Medulla oblongata (tissue), 1 donor: ENCODE measurements around the gene ARL4A.
"Not testable (repeated sequence)": the region's sequence is repeated elsewhere in the genome, so short reads cannot be mapped to it uniquely, and the experiment has no call there.

ENCODE experiments used
- DNase-seq: peaks from one replicate; pipeline ENCODE4 v3.0.0-alpha.2; 2015; ENCODE audit errors: extremely low spot score

The ARL4A gene

GRCh38 chr7:12686891-12687717, at the start of gene ARL4A:
ARL4A (plus strand) TSS chr7:12687633; CDS start chr7:12688255, 622 bp downstream.
- peak; percentile 99 for DNase-seq

DNA sequence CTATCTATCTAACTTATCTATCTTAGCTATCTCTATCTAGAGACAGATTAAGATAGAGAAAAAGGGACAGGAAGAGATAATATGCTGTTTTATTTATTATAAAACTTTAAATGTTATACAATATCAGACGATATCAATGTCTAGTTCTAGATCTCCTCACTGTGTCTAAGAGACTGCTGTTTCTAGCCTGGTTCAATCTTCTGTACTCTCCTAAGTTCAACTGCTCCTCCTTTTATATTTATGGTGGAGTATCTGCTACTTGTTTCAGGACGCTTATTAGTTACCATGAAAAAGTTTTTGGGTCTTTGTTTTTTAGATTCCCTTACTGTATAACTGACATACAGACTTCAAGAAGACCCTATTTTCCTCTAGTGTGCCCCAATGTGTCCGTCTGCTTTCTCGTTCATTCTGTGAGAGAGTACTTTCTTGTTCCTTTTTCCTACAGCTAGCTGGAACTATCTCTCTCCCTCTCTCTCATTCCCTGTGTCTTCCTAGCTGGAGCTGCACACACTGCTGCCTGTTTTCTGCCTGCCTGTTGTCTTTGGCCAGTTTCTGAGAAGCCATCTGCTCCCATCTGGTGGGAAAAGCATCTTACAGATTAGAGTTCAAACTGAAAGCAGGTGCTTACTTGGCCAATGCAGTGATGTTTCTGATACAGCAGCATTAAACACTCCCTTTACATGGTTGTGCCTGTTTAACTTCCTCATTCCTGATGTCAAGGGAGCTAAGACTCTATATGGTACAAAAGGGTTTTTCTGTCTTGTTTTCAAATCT, 49.4 kb upstream of the ARL4A start:
- peak; percentile 28 for DNase-seq

GRCh38 chr7:12638851-12639456, 48.5 kb upstream of the ARL4A start:
- DNase-seq, result peak; percentile 63

- no peak for DNase-seq
These were observed 46.9 kb upstream of the ARL4A start for GRCh38 chr7:12640299-12641096.

- DNase-seq, result no peak
These were observed 46.2 kb upstream of the ARL4A start for GRCh38 chr7:12641196-12641595.

GRCh38 chr7:12642508-12642907, 44.9 kb upstream of the ARL4A start:
- DNase-seq, result no peak

DNA sequence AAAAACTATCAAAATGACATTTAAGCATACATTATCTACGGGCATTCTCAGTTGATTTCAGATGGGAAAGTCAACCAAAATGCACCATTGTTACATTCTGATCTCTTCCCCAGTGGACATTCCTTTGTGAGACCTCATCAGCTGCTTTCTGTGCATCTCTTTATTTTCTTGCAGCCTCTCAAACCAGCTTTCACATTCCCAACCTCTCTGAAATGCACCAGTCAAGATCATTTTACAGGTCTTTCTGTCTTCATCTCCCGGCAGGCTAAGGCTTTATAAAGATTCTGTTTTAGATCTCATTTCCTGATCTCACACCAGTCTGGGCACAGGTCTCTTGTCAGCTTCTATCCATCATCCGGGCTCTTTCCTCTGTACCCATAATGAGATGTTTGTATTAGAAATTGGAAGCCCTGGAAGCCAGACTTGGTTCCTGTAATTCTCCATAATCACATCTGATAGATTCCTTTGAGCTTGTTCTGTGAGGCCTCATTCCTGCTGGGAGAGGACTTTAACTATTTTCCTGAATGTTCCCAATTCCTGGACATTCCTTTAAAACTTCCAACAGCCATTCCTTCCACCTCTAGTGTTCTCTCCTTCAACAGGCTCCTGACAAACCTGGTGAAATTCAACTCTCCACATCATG, 44.3 kb upstream of the ARL4A start:
- DNase-seq, result no peak

- DNase-seq, result peak; percentile 36
These were observed 43.8 kb upstream of the ARL4A start for GRCh38 chr7:12643644-12644043.

- not testable (repeated sequence) for DNase-seq
These were observed 42.2 kb upstream of the ARL4A start for GRCh38 chr7:12645212-12645611.

DNA sequence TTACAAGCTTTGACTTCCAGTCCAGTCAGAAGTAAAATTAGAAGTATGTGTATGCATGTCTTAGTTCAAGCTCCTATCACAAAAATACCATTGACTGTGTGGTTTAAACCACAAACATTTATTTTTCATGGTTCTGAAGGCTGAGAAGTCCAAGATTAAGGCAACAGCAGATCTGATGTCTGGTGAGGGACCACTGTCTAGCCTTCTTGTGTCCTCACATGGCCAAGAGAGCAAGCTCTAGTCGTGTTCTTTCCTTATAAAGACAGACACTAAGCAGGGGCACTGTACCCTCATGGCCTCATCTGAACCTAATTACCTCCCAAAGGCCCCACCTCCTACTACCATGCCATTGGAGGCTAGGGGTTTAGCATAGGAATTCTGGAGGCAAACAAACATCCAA, 41.3 kb upstream of the ARL4A start:
- no peak for DNase-seq

GRCh38 chr7:12647364-12648219, 39.8 kb upstream of the ARL4A start:
- DNase-seq, result no peak

DNA sequence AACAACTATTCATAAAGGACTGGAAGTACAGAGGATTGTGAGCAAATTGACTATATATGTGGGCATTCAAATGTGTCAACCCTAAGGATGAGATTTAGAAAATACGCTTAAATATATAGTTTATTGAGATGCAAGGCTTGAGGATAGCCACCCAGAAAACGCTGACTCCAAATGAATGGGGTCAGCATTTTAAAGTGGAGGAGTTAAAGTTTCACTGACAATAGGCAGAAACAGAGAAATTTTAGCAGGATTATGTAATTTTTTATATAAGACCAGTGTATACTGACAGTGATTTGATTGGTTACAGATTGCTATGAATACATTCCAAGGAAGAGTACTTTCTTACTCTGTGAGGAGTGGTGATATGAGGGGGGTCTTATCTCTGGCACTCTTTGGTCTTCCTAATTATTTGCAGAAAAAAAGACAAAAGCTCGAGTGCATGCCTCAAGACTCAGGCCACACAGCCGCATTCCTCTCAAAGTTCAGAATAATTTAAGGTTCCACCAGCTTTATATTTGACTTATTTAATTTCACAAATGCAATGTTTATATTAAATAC, 38.6 kb upstream of the ARL4A start:
- DNase-seq, result no peak

DNA sequence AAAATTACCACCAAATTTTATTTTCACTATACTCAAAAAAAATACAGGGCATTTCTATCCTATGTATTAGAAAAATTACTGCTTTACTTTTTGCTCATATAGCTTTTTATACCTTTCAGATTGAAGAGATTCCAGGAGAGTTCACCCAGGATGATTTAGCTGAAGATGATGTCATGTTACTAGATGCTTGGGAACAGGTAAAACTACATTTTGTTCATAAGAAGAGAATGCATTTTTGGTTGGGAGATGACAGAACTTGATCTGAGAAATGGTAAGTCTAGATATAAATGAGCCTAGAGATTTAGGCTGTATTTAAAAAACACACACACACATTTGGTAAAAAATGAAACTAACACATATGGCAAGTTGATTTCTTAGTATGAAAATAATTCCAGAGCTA, 38.1 kb upstream of the ARL4A start:
- DNase-seq, result no peak

GRCh38 chr7:12650080-12650479, 37.4 kb upstream of the ARL4A start:
- DNase-seq, result no peak

DNA sequence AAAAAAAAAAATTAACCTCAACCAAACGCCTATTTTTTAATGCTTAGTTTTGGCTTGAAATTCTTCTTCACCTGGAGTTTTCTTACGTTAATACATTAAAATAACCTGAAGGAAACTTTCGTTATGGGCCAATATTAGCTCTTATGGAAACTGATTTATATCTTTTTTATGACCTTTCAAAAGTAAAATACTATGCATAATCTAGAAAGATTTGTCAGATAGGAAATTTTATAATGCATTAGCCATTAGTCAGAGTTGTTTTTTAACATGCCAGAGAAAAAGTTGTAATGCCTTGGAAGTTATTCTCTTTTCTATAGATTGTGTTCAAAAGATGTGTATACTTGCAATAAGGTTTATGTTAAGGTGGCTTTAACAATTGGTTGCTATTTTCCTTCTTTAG, 34.3 kb upstream of the ARL4A start:
- DNase-seq, result no peak

DNA sequence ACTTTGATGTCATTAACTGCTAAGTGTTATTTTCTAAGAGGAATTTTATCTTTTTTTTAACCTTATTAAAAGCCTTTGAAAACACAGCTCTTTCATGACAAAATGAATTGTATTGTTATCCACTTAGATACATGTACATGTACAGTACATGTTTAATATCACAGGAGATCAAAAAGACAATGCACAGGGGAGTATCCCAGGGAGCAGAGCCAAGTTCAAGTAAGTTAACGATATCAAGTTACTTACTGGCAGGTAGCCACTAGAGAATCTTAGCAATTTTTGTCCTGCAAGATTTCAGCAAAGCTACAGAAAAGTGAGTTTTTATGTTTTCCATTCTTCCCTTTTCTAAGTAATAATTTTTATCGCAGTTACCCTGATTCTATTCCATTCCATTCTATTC, 33.9 kb upstream of the ARL4A start:
- no peak for DNase-seq

- DNase-seq, result no peak
These were observed 32.3 kb upstream of the ARL4A start for GRCh38 chr7:12655161-12655560.

DNA sequence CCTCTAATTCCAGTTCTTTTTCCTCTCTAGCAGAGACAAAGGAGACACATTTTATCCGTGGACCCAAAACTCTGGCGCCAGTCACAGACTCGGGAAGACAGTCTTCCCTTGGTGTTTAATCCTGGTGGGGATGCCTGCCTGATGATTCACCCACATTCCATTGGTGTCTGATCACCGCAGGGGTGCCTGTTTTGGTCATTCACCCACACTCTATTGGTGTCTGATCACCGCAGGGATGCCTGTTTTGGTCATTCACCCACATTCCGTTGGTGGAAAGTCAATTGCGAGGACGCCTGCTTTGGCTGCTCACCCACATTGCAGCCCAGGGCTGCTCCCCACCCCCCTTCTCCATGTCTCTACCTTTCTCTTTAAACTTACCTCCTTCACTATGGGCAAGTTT, 27.0 kb upstream of the ARL4A start:
- not testable (repeated sequence) for DNase-seq

DNA sequence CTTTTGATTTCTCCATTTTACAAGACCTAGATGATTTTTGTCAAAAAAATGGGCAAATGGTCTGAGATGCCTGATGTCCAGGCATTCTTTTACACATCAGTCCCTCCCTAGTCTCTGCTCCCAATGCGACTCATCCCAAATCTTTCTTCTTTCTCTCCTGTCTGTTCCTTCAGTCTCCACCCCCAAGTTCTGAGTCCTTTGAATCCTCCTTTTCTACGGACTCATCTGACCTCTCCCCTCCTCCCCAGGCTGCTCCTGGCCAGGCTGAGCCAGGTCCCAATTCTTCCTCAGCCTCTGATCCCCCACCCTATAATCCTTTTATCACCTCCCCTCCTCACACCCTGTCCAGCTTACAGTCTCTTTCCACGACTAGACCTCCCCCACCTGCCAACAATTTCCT, 26.4 kb upstream of the ARL4A start:
- DNase-seq, result not testable (repeated sequence)

DNA sequence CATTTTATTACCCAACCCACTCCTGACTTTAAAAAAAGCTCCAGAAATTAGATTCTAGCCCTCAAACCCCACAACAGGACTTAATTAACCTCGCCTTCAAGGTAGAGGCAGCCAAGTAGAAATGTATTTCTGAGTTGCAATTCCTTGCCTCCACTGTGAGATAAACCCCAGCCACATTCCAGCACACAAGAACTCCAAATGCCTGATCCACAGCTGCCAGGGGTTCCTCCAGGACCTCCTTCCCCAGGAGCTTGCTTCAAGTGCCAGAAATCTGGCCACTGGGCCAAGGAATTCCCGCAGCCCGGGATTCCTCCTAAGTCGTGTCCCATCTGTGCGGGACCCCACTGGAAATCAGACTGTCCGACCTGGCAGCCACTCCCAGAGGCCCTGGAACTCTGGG, 25.9 kb upstream of the ARL4A start:
- DNase-seq, result no peak
